CD4-positive, alpha-beta T cell treated with Interferon alpha-2 for 1 hour (primary cell): Measurements from ENCODE around the gene ANXA5.
"Not testable (repeated sequence)": the region's sequence is repeated elsewhere in the genome, so short reads cannot be mapped to it uniquely, and the experiment has no call there.

Source experiments
- DNase-seq, 2 donors: peaks; one replicate each; pipeline ENCODE4 v3.0.0-alpha.2; 2020 to 2022

Gene ANXA5

GRCh38 chr4:121676345-121677075, 20.3 kb downstream of the ANXA5 start:
- DNase-seq, result no peak

- DNase-seq, result no peak
Observed at GRCh38 chr4:121675715-121676114, 21.1 kb downstream of the ANXA5 start.

- no peak for DNase-seq
Observed at GRCh38 chr4:121674696-121675095, 22.1 kb downstream of the ANXA5 start.

- DNase-seq, result no peak
Observed at GRCh38 chr4:121674191-121674590, 22.6 kb downstream of the ANXA5 start.

GRCh38 chr4:121669163-121669550, 27.6 kb downstream of the ANXA5 start:
- no peak for DNase-seq

- no peak for DNase-seq
Observed at GRCh38 chr4:121668368-121669162, 28.2 kb downstream of the ANXA5 start.

GRCh38 chr4:121666091-121666679, 30.6 kb downstream of the ANXA5 start:
- DNase-seq, result no peak

GRCh38 chr4:121665371-121665770, 31.4 kb downstream of the ANXA5 start:
- no peak for DNase-seq

- no peak for DNase-seq
Observed at GRCh38 chr4:121662225-121662624, 34.6 kb downstream of the ANXA5 start.

GRCh38 chr4:121660175-121660933, 36.4 kb downstream of the ANXA5 start:
- DNase-seq, result not testable (repeated sequence)

GRCh38 chr4:121658125-121658524, 38.7 kb downstream of the ANXA5 start:
- DNase-seq, result no peak

- DNase-seq, result peak in 1 of 2 donors; percentile 43
Observed at GRCh38 chr4:121656269-121656641, 40.5 kb downstream of the ANXA5 start.

- DNase-seq, result no peak
Observed at GRCh38 chr4:121655320-121656268, 41.2 kb downstream of the ANXA5 start.

GRCh38 chr4:121654738-121655137, 42.0 kb downstream of the ANXA5 start:
- DNase-seq, result no peak

GRCh38 chr4:121653986-121654385, 42.8 kb downstream of the ANXA5 start:
- no peak for DNase-seq

GRCh38 chr4:121653214-121653613, 43.6 kb downstream of the ANXA5 start:
- DNase-seq, result no peak

GRCh38 chr4:121651597-121651996, 45.2 kb downstream of the ANXA5 start:
- no peak for DNase-seq

GRCh38 chr4:121650741-121651140, 46.0 kb downstream of the ANXA5 start:
- no peak for DNase-seq

GRCh38 chr4:121648516-121648915, 48.3 kb downstream of the ANXA5 start:
- DNase-seq, result no peak

- no peak for DNase-seq
Observed at GRCh38 chr4:121642876-121643585, 53.7 kb downstream of the ANXA5 start.

GRCh38 chr4:121642292-121642691, 54.5 kb downstream of the ANXA5 start:
- DNase-seq, result no peak
